Endothelial cell of umbilical vein (primary cell): ENCODE data around the gene COL5A1.

Experiments used
- EZH2 ChIP-seq: IDR thresholded peaks from 2 replicates; pipeline ENCODE4 v1.6.1; 2012; ENCODE audit warnings: borderline replicate concordance, low read depth, mild to moderate bottlenecking, moderate library complexity, low read length, inconsistent platforms; ENCODE audit not compliant: severe bottlenecking
- FOS ChIP-seq: IDR thresholded peaks from 2 replicates; pipeline ENCODE4 v1.6.1; 2011; ENCODE audit warnings: mild to moderate bottlenecking, low read length, moderate library complexity, borderline replicate concordance; ENCODE audit not compliant: insufficient read depth
- GATA2 ChIP-seq: IDR thresholded peaks from 2 replicates; pipeline ENCODE4 v1.7.0; 2011; ENCODE audit warnings: low read depth, mild to moderate bottlenecking, moderate library complexity, mixed read lengths, low read length; ENCODE audit not compliant: insufficient read length, insufficient read depth
- JUN ChIP-seq: IDR thresholded peaks from 2 replicates; pipeline ENCODE4 v1.6.1; 2011; ENCODE audit warnings: borderline replicate concordance, low read depth; ENCODE audit not compliant: insufficient read length, insufficient read depth
- MAX ChIP-seq: IDR thresholded peaks from 2 replicates; pipeline ENCODE4 v1.6.1; 2011; ENCODE audit not compliant: insufficient read depth, insufficient read length
- MYC ChIP-seq: IDR thresholded peaks from one replicate; pipeline ENCODE4 v1.6.1; 2011; ENCODE audit warnings: mild to moderate bottlenecking, low read depth, low read length
- POLR2A ChIP-seq: IDR thresholded peaks from 2 replicates; pipeline ENCODE4 v1.6.1; 2012; ENCODE audit warnings: low read depth, mild to moderate bottlenecking, control low read depth, low read length
- POLR2AphosphoS5 ChIP-seq: IDR thresholded peaks from 2 replicates; pipeline ENCODE4 v1.6.1; 2012; ENCODE audit warnings: low read depth, mild to moderate bottlenecking, control low read depth, low read length, moderate library complexity; ENCODE audit not compliant: insufficient read depth
- TF ChIP-seq, protein P1 (sequence below), 2 donors: IDR thresholded peaks; 1 replicate in 1 of 2; 2 replicates in 1 of 2; pipeline ENCODE4 v1.5.1; 2011; ENCODE audit warnings: low read length in 2 of 2, mild to moderate bottlenecking in 2 of 2, moderate library complexity in 2 of 2, control low read depth in 1 of 2, inconsistent platforms in 1 of 2, low read depth in 1 of 2; ENCODE audit not compliant: insufficient read depth in 1 of 2; ENCODE audit errors: extremely low read depth in 1 of 2

- TF ChIP-seq, protein P1, sequence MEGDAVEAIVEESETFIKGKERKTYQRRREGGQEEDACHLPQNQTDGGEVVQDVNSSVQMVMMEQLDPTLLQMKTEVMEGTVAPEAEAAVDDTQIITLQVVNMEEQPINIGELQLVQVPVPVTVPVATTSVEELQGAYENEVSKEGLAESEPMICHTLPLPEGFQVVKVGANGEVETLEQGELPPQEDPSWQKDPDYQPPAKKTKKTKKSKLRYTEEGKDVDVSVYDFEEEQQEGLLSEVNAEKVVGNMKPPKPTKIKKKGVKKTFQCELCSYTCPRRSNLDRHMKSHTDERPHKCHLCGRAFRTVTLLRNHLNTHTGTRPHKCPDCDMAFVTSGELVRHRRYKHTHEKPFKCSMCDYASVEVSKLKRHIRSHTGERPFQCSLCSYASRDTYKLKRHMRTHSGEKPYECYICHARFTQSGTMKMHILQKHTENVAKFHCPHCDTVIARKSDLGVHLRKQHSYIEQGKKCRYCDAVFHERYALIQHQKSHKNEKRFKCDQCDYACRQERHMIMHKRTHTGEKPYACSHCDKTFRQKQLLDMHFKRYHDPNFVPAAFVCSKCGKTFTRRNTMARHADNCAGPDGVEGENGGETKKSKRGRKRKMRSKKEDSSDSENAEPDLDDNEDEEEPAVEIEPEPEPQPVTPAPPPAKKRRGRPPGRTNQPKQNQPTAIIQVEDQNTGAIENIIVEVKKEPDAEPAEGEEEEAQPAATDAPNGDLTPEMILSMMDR (IDR thresholded peaks at IDR 0.05; ENCODE audit: extremely low read depth in 1 of 2, insufficient read depth in 1 of 2, low read depth in 1 of 2, low read length in 2 of 2), result no peak
- no peak for TF ChIP-seq FOS
- no peak for TF ChIP-seq POLR2AphosphoS5
- no peak for TF ChIP-seq MAX
- TF ChIP-seq POLR2A, result no peak
- no peak for TF ChIP-seq EZH2
- no peak for TF ChIP-seq MYC
- TF ChIP-seq GATA2, result no peak
- TF ChIP-seq JUN, result no peak
Observed at GRCh38 chr9:134848504-134848903, 206.9 kb downstream of the COL5A1 start.
